Ishikawa (cell line): ENCODE measurements around the gene GYS1.

Experiments used
- CEBPB ChIP-seq: IDR thresholded peaks from 2 replicates; pipeline ENCODE4 v1.6.1; 2012
- CREB1 ChIP-seq: IDR thresholded peaks from 2 replicates; pipeline ENCODE4 v1.6.1; 2012; ENCODE audit warnings: low read depth
- EGR1 ChIP-seq: IDR thresholded peaks from 2 replicates; pipeline ENCODE4 v1.6.1; 2012
- EP300 ChIP-seq: IDR thresholded peaks from 2 replicates; pipeline ENCODE4 v1.6.1; 2012; ENCODE audit warnings: borderline replicate concordance
- FOXM1 ChIP-seq: IDR thresholded peaks from 2 replicates; pipeline ENCODE4 v1.6.1; 2012; ENCODE audit warnings: low read depth, borderline replicate concordance
- NFIC ChIP-seq: IDR thresholded peaks from 2 replicates; pipeline ENCODE4 v1.6.1; 2012
- RAD21 ChIP-seq: IDR thresholded peaks from 2 replicates; pipeline ENCODE4 v1.6.1; 2012; ENCODE audit warnings: low read depth
- TAF1 ChIP-seq: IDR thresholded peaks from 2 replicates; pipeline ENCODE4 v1.6.1; 2012; ENCODE audit warnings: low read depth, mild to moderate bottlenecking
- TCF12 ChIP-seq: IDR thresholded peaks from 2 replicates; pipeline ENCODE4 v1.6.1; 2012; ENCODE audit warnings: low read depth
- TEAD4 ChIP-seq: IDR thresholded peaks from 2 replicates; pipeline ENCODE4 v1.6.1; 2012
- YY1 ChIP-seq: IDR thresholded peaks from 2 replicates; pipeline ENCODE4 v1.6.1; 2012; ENCODE audit warnings: low read depth
- ZBTB7A ChIP-seq: IDR thresholded peaks from 2 replicates; pipeline ENCODE4 v1.6.1; 2012; ENCODE audit warnings: low read depth
- TF ChIP-seq, protein P1 (sequence below): IDR thresholded peaks from 2 replicates; pipeline ENCODE4 v1.6.1; 2012
- TF ChIP-seq, protein P2 (sequence below): IDR thresholded peaks from 2 replicates; pipeline ENCODE4 v1.6.1; 2012
- TF ChIP-seq, protein P3 (sequence below): IDR thresholded peaks from 2 replicates; pipeline ENCODE4 v1.6.1; 2012; ENCODE audit warnings: low read depth, mild to moderate bottlenecking

The GYS1 gene

DNA sequence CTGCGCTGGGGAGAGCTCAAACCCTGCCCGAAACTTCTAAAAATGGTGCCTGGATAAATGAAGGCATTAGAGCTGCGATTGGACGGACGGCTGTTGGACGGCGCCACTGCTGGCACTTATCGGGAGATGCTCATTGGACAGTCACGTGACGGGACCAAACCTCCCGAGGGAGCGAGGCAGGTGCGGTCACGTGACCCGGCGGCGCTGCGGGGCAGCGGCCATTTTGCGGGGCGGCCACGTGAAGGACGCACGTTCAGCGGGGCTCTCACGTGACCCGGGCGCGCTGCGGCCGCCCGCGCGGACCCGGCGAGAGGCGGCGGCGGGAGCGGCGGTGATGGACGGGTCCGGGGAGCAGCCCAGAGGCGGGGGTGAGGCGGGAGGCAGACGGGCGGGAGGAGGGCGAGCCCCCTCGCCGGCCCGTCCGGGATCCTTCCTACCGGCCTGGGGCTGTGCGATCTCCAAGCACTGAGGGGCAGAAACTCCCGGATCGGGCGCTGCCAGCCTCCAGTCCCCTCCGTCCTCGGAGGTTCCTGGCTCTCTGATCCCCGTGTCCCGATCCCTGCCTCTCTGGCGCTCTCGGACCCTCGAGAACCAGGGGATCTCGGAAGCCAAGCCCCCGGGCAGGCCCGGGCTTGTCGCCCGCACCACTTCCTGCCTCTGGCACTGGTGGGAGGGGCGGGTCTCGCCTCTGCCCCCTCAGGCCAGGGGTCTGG is 38.4 kb downstream of the GYS1 start, which contains the start of gene BAX:
Gene BAX, plus strand, starts transcription at position 281 of the 713 bp plus-strand sequence. Its CDS starts 54 bp downstream, at position 335.
- TF ChIP-seq EGR1: peak; percentile 59; the same call in 1 of the 2 replicates
- TF ChIP-seq CREB1: no peak
- TF ChIP-seq, protein P1, sequence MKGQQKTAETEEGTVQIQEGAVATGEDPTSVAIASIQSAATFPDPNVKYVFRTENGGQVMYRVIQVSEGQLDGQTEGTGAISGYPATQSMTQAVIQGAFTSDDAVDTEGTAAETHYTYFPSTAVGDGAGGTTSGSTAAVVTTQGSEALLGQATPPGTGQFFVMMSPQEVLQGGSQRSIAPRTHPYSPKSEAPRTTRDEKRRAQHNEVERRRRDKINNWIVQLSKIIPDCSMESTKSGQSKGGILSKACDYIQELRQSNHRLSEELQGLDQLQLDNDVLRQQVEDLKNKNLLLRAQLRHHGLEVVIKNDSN: peak; percentile 100
- TF ChIP-seq NFIC: no peak; the same call in 1 of the 2 replicates
- no peak for TF ChIP-seq RAD21
- TF ChIP-seq YY1: peak; percentile 99
- no peak for TF ChIP-seq EP300
- TF ChIP-seq, protein P2, sequence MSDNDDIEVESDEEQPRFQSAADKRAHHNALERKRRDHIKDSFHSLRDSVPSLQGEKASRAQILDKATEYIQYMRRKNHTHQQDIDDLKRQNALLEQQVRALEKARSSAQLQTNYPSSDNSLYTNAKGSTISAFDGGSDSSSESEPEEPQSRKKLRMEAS: peak; percentile 87
- TF ChIP-seq ZBTB7A: peak; percentile 57; the same call in 1 of the 2 replicates
- peak; percentile 33; the same call in 1 of the 2 replicates for TF ChIP-seq TCF12
- TF ChIP-seq TAF1: peak; percentile 38; the same call in 1 of the 2 replicates

DNA sequence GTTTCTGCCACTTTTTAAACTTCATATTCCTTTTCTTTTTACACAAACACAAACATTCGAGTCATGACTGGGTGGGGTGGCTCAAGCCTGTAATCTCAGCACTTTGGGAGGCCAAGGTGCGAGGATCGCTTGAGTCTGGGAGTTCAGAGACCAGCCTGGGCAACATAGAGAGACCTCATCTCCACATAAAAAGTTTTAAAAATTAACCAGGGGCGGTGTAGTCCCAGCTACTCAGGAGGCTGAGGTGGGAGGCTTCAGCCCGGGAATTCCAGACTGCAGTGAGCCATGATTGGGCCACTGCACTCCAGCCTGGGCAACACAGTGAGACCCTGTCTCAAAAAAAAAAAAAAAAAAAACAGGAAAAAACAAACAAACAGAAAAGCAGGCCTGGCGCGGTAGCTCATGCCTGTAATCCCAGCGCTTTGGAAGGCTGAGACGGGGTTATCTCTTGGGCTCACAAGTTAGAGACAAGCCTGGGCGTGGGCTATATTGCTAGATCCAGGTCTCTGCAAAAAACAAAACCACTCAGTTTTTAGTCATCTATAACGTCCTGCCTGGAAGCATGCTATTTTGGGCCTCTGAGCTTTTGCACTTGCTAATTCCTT is 39.0 kb downstream of the GYS1 start:
- TF ChIP-seq CEBPB (no peak), EP300 (no peak), NFIC (no peak), ZBTB7A (no peak), CREB1 (no peak), RAD21 (no peak), EGR1 (no peak), FOXM1 (no peak), TEAD4 (no peak), TAF1 (no peak; the same call in 1 of the 2 replicates), YY1 (no peak), TCF12 (no peak)
- TF ChIP-seq, protein P2: no peak
- TF ChIP-seq, protein P3, sequence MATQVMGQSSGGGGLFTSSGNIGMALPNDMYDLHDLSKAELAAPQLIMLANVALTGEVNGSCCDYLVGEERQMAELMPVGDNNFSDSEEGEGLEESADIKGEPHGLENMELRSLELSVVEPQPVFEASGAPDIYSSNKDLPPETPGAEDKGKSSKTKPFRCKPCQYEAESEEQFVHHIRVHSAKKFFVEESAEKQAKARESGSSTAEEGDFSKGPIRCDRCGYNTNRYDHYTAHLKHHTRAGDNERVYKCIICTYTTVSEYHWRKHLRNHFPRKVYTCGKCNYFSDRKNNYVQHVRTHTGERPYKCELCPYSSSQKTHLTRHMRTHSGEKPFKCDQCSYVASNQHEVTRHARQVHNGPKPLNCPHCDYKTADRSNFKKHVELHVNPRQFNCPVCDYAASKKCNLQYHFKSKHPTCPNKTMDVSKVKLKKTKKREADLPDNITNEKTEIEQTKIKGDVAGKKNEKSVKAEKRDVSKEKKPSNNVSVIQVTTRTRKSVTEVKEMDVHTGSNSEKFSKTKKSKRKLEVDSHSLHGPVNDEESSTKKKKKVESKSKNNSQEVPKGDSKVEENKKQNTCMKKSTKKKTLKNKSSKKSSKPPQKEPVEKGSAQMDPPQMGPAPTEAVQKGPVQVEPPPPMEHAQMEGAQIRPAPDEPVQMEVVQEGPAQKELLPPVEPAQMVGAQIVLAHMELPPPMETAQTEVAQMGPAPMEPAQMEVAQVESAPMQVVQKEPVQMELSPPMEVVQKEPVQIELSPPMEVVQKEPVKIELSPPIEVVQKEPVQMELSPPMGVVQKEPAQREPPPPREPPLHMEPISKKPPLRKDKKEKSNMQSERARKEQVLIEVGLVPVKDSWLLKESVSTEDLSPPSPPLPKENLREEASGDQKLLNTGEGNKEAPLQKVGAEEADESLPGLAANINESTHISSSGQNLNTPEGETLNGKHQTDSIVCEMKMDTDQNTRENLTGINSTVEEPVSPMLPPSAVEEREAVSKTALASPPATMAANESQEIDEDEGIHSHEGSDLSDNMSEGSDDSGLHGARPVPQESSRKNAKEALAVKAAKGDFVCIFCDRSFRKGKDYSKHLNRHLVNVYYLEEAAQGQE: no peak
- TF ChIP-seq, protein P1: no peak

DNA sequence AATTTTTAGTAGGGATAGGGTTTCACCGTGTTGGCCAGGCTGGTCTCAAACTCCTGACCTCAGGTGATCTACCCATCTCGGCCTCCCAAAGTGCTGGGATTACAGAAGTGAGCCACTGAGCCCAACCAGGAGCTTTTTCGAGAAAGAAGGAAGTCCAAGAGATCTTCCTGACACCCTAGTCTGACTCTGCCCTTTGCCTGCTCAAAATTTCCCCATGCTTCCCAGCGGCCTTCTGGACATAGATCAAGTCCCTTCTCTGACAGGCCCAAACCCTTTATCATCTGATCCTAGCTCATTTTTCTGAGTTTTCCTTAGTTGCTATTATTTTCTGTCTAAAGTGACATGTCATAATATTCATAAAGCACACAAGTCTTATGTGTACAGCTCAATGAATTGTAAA is 40.0 kb downstream of the GYS1 start:
- TF ChIP-seq, protein P3: no peak
- TF ChIP-seq, protein P1: no peak
- TF ChIP-seq ZBTB7A: no peak
- TF ChIP-seq TEAD4: no peak
- TF ChIP-seq, protein P2: no peak
- TF ChIP-seq CREB1: no peak
- no peak for TF ChIP-seq NFIC
- no peak for TF ChIP-seq EP300
- TF ChIP-seq CEBPB: no peak
- TF ChIP-seq YY1: no peak
- TF ChIP-seq FOXM1: no peak
- no peak for TF ChIP-seq RAD21
- TF ChIP-seq EGR1: no peak
- no peak for TF ChIP-seq TCF12
- no peak for TF ChIP-seq TAF1

DNA sequence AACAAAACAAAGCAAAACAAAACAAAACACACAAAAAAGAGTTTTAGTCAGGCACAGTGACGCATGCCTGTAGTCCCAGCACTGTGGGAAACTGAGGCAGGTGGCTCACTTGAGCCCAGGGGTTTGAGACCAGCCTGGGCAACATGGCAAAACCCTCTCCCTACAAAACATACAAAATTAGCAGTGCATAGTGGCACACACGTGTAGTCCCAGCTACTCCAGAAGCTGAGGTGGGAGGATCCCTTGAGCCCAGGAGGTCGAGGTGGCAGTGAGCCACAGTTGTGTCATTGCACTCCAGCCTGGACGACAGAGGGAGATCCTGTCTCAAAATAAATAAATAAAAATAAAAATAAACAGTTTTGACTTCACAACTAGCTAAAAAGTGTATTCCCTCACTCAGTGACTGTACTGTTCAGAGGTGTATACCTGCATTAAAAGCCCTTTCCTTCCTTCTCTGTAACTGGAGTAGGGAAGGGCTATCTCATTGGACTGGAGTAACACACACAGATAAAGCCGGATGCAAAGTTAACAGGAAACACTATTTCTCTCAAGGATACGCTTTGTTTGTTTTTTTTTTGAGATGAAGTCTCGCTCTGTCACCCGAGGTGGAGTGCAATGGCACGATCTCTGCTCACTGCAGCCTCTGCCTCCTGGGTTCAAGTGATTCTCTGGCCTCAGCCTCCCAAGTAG is 42.1 kb downstream of the GYS1 start:
- TF ChIP-seq TEAD4: no peak
- TF ChIP-seq CEBPB: no peak
- no peak for TF ChIP-seq FOXM1
- TF ChIP-seq YY1: no peak
- no peak for TF ChIP-seq CREB1
- no peak for TF ChIP-seq EP300
- TF ChIP-seq EGR1: no peak
- TF ChIP-seq, protein P1: no peak
